ENCODE measurements around the gene GAN.

Gene GAN

DNA sequence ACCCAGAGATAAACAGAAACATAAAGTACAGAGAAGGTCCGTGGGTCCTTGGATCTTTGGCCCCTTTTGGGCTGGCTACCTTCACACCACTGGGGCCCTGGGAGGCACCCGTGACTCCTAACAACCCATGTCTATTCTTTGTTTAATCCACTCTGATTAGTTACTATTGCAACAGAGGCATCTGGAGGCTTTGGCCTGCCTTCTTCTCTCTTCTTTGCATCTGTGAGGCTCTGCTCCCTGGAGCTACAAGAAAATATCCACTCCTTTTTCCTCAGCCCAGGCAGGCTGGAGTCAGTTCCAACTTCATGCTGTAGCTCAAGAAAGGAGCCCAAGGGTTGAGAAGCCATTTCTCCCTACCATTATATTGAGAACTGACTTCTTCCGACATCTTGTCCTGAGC lies 120.3 kb downstream of the GAN start:
- H3K27ac ChIP-seq, result no peak overlapping the region
- TF ChIP-seq, protein P1, sequence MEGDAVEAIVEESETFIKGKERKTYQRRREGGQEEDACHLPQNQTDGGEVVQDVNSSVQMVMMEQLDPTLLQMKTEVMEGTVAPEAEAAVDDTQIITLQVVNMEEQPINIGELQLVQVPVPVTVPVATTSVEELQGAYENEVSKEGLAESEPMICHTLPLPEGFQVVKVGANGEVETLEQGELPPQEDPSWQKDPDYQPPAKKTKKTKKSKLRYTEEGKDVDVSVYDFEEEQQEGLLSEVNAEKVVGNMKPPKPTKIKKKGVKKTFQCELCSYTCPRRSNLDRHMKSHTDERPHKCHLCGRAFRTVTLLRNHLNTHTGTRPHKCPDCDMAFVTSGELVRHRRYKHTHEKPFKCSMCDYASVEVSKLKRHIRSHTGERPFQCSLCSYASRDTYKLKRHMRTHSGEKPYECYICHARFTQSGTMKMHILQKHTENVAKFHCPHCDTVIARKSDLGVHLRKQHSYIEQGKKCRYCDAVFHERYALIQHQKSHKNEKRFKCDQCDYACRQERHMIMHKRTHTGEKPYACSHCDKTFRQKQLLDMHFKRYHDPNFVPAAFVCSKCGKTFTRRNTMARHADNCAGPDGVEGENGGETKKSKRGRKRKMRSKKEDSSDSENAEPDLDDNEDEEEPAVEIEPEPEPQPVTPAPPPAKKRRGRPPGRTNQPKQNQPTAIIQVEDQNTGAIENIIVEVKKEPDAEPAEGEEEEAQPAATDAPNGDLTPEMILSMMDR (conservative IDR thresholded peaks at IDR 0.05), result no peak

DNA sequence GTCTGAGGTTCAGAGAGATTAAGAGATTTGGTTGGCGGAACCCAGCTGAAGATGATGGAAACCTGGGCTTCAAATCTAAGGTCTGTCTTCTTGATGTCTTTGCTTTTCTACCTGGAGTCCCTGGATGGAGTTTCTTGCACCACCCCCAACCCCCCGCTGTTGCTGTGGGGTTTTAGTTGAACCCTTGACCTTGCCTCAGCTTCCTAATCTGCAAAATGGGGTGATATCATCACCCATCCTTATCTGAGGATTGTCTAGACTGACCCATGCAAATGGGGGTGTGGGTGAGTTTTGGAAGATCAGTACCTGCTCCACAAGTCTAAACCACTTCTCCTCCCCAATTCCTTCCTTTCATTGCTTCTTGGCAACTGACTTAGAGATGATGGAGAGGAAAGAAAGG lies 120.8 kb downstream of the GAN start:
- TF ChIP-seq, protein P1 (conservative IDR thresholded peaks at IDR 0.05), result no peak
- no peak overlapping the region for H3K27ac ChIP-seq

DNA sequence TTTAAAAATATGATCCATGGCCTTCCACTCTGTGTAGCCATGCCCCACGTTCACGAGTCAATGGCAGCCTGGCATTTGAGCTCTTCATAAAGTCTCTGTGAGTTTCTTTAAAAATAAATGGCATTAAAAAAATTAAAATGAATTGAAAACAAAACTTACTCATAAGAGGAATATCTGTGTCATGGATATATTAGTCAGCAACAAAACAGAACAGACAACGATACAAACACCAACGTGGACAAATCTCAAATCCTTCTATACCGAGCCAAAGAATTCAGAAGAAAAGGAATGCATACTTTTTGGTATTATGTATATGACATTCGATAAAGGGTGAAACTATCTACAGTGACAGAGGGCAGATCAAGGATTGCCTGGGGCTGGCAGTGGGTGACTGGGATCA lies 121.6 kb downstream of the GAN start:
- TF ChIP-seq, protein P1 (conservative IDR thresholded peaks at IDR 0.05), result no peak

DNA sequence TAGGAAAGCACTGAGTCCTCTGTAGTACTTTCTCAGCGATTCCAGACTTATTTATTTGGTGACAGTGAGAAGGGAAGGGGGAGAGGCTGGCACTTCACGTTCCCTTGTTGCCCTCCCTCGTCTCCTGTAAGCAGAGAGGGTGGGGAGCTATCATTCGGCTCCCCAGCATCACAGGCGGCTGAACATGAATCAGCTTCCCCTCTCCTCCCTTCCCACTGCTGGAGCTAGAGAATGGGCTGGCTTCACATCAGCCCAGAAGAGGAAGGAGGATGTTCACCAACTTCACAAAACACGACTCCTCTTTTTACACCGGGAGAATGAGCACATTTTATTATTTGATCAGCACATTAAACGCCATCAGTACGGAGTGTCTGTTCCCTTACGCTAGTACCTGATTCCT lies 123.1 kb downstream of the GAN start:
- no peak overlapping the region for H3K27ac ChIP-seq
- TF ChIP-seq, protein P1 (conservative IDR thresholded peaks at IDR 0.05), result no peak

More for the DNA sequence above, 121.6 kb downstream of the GAN start:
- no peak overlapping the region for H3K27ac ChIP-seq
